PFSK-1 (cell line): ENCODE data around the gene MRPL11.

Experiments used
- POLR2AphosphoS5 ChIP-seq: IDR thresholded peaks from 2 replicates; pipeline ENCODE4 v1.6.1; 2012; ENCODE audit warnings: low read depth, mild to moderate bottlenecking, control low read depth, low read length, moderate library complexity
- SIN3A ChIP-seq: IDR thresholded peaks from 2 replicates; pipeline ENCODE4 v1.6.1; 2012; ENCODE audit warnings: mild to moderate bottlenecking, low read length, moderate library complexity, borderline replicate concordance; ENCODE audit not compliant: insufficient read depth
- TF ChIP-seq, protein P1 (sequence below), 2 experiments: IDR thresholded peaks; 2 replicates each; pipeline versions ENCODE4 v1.6.1 to v1.8.0; 2011 to 2012; ENCODE audit warnings: low read depth in 2 of 2, low read length in 2 of 2, control low read depth in 1 of 2, inconsistent platforms in 1 of 2, mild to moderate bottlenecking in 1 of 2, moderate library complexity in 1 of 2; ENCODE audit not compliant: insufficient read depth in 1 of 2

DNA sequence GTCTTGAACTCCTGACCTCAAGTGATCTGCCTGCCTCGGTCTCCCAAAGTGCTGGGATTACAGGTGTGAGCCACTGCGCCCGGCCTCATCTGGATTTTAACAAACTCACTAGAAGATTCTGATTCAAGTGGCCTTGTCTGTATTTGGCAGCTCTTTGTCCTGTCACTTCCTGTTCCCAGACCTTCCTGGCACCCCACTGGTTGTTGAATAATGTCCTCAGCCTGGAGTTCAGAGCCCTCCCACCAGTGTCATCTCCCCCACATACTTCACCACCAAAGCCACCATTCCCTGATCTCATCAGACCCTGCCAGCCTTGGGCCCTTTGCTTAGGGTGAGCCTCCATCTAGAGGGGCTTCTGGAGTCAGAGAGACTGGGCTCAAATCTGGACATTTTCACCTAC is 31.4 kb upstream of the MRPL11 start:
- 0 out of 2 replicates have a peak, but pooled peaks have one; percentile 20 for TF ChIP-seq POLR2AphosphoS5
- no peak for TF ChIP-seq SIN3A
- TF ChIP-seq, protein P1, sequence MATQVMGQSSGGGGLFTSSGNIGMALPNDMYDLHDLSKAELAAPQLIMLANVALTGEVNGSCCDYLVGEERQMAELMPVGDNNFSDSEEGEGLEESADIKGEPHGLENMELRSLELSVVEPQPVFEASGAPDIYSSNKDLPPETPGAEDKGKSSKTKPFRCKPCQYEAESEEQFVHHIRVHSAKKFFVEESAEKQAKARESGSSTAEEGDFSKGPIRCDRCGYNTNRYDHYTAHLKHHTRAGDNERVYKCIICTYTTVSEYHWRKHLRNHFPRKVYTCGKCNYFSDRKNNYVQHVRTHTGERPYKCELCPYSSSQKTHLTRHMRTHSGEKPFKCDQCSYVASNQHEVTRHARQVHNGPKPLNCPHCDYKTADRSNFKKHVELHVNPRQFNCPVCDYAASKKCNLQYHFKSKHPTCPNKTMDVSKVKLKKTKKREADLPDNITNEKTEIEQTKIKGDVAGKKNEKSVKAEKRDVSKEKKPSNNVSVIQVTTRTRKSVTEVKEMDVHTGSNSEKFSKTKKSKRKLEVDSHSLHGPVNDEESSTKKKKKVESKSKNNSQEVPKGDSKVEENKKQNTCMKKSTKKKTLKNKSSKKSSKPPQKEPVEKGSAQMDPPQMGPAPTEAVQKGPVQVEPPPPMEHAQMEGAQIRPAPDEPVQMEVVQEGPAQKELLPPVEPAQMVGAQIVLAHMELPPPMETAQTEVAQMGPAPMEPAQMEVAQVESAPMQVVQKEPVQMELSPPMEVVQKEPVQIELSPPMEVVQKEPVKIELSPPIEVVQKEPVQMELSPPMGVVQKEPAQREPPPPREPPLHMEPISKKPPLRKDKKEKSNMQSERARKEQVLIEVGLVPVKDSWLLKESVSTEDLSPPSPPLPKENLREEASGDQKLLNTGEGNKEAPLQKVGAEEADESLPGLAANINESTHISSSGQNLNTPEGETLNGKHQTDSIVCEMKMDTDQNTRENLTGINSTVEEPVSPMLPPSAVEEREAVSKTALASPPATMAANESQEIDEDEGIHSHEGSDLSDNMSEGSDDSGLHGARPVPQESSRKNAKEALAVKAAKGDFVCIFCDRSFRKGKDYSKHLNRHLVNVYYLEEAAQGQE (IDR thresholded peaks at IDR 0.05; ENCODE audit: insufficient read depth in 1 of 2, low read depth in 2 of 2, low read length in 2 of 2) = no peak
